Activated CD4-positive, alpha-beta T cell treated with anti-CD3 and anti-CD28 coated beads for 48 hours (primary cell): ENCODE data around the gene EPHA8.

Source experiments
- DNase-seq: peaks from one replicate; pipeline ENCODE4 v3.0.0-alpha.2; 2020

Gene EPHA8

DNA sequence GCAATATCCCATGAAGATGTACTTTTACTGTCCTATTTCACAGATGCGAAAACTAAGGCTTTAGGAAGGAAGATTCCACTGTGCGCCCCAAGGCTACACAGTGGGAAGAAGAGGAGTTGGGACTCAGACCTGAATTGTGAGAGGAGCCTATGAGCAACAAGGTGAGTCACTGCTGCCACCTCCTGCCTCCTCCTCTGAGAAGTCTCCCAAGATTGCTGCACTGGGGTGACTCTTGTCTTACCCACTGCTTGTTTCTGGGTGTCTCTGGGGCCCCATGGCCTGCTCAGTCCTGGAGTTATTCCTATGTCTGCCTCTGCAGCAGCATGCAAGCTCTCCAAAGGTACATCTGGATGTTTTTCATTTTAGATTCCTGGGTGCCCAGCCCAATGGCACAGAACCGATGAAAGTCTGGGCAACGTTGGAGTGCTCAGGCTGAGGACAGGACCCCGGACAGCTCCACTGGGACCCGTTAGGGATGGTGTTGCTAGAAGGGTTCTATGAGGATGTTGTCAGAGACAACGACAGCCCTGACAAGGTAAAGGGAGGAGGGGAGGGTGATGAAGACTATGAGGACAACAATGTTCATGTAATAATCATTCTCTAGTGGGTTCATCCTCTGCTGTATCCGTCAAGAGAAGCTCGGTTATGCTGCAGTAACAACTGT lies 62.1 kb downstream of the EPHA8 start:
- DNase-seq = peak; percentile 8

DNA sequence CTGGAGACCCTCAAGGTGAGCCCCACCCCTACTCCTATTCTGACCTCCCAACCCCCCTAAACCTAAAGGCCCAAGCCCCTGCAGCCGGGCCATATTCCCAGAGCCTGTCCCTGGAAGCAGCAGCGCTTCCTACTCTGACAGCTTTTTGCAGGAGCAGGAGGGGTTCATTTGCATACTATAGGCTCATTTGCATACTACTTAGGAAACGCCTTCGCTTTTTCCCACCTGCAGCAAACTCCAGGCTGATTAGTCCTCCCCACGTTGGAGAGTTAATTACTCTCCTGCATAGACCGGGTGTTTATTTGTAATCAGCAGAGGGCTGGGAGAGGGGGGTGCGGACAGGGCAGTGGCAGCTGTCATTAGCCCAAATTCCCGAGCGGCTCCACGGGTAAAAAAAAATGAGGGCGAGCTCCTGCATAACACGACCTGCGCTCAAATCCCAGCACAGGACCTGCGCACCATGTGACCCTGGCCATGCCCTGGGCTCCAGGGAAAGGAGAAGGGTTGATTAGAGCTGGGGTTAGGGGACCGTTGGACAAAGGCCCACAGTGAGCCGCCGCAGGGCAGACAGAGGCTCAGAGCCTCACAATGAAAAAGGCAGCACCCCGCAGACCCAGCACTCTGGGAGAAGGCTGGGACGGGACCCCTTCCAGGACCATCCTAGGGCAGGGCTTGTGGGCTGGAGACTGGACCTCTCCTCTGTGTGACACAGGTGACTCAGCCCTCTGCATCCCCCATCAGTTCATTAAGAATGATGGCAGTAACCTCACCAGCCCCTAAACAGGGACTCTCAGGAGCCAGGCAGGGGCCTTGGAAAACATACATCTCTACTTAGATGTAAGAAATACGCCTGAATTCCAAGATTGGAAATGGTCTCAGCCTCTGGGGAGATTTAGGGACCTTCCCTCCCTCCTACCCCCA lies 63.2 kb downstream of the EPHA8 start:
- DNase-seq = no peak

DNA sequence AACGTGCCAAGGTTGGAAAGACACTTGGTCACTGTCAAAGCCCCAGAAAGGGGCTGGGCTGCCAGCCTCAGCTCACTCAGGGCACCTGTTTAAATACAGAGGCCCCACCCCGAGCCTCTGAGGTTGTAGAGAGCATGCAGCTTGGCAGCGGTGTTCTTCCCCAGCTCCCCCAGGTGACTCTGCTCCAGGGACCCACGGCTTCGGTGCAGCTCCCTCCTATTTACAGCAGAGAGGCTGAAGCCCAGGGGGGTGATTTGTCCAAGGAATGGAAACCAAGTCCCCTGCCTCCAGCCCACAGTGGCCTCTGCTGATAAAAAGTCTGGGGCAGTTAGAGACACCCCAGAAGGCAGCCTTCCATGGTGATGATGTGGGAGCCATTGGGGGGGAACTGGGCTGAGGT lies 64.0 kb downstream of the EPHA8 start:
- no peak for DNase-seq

DNA sequence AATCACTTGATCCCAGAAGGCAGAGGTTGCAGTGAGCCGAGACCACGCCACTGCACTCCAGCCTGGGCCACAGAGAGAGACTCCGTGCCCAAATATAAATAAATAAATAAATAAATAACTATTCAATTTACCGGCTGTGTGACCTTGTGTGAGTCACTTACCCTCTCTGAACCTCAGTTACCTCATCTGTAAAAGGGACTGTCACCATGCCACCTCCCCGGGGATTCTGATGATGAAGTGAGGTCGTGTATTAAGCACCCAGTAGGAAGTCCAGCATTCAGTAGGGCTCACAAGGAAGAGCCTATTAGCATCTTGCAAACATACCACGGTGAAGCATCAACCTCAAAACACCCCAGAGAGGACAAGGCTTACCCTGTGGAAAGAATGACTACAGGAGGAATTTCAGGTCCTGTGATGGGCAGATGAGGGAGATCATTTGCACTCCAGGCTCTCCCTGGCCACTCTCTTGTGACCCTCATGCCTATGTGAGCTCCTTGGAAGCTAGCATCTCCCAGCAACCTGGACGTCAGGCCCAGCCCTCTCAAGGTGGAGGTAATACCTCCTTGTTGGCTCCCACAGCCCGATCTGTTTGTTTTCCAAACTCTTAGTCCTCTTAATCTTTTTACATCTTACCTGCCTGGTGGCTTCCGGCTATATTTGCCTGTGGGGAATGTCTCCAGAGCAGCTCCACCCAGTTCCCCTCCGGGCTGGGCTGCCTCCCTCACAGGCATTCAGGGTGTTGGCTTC lies 65.6 kb downstream of the EPHA8 start:
- no peak for DNase-seq

DNA sequence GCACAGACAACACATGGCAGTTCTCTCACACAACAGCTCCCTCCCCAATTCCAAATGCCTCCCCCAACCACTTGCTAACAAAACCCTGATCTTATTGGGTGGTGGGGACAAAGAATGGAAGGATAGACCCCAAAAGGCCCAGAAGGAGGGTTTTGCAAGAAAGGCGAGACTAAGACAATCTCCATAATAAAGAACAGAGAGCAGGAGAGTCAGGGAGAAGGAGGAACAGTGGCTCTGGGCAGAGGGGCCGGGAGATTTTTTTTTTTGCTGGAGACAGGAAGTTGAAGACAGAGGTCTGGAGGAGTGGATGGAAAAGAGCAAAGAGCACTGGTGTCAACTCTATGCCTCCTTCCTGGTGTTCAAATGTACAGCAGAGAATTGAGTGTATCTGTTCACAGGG lies 66.6 kb downstream of the EPHA8 start:
- DNase-seq = no peak

DNA sequence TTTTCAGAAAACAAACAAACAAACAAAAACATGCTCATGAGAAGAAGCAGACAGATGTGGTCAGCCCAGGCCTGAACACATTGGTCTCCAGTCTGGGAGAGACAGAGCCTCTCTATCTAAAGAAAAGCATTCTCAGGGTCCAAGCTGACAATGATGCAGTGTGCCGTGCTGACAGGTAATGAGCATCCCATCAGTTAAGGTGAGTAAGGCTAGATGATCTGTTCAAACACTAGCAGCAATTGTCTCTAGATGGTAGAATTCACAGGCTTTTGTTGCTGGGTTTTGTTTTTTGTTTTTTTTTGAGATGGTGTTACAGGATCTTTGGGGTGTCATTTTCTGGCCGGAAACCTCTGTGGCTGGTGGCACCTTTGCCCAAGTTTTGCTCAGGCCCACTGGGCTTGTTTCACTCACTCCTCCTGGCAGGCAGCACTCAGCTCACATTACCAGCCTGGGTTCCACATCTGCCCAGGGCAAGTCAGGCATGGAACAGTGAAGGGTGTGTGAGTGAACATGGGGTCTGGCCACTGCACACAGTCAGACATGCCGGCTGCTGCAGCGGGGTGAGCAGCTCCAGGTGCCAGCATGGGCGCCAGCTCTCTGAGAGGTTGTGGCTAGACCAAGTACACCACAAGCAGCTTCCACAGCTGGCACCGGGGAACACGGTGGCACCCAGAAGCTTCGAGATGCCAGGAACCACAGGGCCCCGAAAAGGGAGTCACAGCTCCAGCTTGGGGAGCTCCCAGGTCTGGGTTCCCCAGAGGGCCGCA lies 70.6 kb downstream of the EPHA8 start:
- no peak for DNase-seq

DNA sequence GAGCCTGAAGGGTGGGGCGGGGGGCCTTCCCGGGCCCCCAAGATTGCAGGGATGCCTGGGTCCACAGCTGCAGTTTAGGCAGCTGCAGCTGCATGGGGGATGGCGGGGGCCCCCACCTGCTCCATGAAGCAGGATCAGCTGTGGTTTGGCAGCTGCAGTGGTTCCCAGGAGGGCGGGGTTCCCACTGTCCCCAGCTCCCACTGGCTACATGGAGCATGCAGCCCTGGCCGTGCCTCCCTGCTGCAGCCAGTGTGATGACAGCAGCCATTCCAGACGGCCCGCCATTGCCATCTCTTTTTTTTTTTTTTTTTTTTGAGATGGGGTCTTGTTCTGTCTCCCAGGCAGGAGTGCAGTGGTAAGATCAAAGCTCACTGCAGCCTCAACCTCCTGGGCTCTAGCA lies 72.1 kb downstream of the EPHA8 start:
- DNase-seq = no peak

DNA sequence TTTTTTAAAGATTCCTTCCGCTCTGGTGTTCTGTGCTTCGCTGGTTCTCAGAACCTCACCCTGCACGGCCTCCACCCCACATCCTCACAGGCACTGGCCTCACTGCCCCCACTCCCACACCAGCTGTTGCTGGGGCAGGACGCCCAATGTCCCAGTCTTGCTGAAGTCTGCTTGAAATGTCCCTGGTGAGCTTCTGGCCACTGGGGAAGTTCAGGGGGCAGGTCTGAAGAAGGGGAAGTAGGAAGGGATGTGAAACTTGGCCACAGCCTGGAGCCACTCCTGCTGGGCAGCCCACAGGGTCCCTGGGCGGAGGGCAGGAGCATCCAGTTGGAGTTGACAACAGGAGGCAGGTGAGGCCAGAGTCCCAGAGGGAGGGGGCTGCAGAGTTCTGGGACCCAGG lies 73.1 kb downstream of the EPHA8 start, which contains the start of gene C1QA:
TSS of gene C1QA (plus strand) at position 276 of the 400 bp plus-strand sequence. CDS start 989 bp downstream, outside the sequence.
- DNase-seq = no peak

DNA sequence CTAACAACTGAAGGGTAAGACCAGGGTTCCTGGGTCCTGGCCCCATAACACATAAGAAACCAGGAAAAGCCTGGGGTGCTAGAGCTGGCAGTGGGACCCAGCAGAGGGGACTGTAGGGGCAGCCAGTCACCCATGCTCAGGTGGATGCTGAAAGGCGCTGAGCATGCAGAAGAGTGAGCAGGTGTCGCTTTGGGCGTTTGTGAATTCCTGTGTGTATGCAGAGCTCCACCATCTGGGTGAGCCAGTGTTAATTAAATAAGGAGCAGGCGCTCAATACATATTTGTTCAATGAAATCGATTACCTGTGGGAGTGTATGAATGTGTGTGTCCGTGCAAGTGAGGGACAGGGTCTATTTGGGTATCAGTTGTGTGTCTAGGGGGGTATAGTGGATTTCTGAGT lies 73.6 kb downstream of the EPHA8 start:
- DNase-seq = no peak

DNA sequence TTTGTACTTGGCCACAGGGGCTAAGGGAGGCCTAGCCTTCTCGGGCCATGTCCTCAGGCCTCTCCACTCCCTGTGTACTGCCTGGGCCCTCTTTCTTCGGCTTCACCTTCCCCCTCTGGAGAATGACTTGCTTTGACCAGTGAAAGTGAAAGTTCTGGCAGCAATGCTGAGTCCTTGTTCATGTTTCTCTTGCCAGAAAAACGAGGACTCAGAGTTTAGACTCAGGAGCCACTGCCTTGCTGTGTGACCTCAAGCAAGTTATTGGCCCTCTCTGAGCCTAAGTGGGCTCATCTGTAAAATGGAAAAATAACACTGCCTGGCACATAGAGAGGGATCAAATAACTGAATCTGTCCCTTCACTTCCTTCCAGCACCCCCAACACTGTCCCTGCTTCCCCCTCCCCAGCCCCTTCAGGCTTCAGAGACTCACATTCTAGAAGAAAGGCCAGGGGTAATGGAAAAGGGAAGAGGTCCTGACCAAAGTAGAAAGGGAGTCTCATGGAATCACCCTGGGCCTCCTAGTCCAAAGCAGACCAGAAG lies 74.7 kb downstream of the EPHA8 start:
- DNase-seq = no peak

DNA sequence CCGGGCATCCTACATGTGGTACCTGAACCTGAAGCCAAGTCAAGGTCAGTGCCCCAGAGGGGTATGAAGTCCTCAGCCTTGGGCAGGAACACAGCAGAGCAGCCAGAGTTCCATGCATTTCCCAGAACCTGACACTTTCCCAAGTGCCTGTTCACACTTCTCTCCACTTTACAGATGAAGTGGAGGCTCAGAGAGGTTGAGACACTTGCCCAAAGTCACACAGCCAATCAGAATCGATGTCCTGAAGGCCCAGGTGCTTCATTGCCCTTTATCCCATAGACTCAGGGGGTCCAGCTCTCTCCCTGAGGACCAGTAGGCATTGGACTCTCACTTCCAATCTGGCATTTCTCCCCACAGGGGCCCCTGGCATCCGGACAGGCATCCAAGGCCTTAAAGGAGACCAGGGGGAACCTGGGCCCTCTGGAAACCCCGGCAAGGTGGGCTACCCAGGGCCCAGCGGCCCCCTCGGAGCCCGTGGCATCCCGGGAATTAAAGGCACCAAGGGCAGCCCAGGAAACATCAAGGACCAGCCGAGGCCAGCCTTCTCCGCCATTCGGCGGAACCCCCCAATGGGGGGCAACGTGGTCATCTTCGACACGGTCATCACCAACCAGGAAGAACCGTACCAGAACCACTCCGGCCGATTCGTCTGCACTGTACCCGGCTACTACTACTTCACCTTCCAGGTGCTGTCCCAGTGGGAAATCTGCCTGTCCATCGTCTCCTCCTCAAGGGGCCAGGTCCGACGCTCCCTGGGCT lies 75.4 kb downstream of the EPHA8 start:
- DNase-seq = no peak

DNA sequence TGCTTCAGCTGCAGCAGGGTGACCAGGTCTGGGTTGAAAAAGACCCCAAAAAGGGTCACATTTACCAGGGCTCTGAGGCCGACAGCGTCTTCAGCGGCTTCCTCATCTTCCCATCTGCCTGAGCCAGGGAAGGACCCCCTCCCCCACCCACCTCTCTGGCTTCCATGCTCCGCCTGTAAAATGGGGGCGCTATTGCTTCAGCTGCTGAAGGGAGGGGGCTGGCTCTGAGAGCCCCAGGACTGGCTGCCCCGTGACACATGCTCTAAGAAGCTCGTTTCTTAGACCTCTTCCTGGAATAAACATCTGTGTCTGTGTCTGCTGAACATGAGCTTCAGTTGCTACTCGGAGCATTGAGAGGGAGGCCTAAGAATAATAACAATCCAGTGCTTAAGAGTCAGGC lies 76.0 kb downstream of the EPHA8 start:
- DNase-seq = no peak

DNA sequence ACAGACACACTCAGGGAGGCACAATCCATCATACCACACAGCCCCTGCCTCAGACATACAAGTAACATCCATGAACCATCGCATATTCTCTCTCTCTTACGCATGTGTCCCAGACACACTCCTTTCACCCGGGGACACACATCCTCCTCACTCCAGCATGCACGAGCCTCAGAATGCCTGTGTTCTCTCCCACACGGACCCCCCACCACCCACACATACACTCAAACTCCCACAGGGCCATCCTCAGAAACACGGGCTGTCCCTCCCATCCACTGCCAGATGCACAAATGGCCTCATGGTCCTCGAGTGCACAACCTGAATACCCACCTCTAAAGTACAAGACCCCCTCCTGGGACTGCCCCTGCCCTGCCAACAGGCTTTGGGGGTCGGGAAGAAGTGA lies 78.0 kb downstream of the EPHA8 start:
- DNase-seq = no peak

DNA sequence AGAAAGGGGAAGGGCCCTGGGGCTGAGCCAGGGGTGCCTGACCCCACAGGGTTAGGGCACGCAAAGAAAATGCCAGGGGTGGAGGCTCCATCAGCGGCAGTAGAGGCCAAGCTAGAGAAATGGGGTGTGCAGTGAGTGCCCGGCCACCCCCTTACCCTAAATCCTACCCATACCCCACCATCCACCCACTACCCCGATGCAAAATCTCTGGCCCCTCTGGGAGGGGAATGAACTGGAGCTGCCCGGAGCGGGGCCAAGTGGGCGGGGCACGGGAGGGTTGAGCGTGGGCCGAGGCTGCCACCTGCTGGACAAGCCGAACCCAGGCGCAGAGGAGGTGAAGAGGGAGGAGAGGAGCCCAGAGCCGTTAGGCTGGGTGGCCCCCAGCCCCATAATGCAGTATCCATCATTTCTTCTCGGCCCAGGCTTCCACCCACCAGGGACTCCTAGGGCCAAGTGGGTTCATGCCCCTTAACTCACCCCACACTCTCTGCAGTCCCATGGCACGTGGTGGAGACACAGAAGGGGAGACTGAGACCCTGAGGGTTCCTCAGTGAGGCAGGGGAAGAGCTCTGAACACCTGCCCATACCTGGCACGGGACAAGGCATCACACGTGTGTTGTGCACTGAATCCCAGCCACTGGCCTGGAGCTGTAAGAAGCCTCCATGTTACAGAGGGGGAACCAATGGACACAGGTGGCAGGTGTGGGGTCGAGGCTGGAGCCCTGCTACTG lies 78.8 kb downstream of the EPHA8 start:
- DNase-seq = peak; percentile 83

DNA sequence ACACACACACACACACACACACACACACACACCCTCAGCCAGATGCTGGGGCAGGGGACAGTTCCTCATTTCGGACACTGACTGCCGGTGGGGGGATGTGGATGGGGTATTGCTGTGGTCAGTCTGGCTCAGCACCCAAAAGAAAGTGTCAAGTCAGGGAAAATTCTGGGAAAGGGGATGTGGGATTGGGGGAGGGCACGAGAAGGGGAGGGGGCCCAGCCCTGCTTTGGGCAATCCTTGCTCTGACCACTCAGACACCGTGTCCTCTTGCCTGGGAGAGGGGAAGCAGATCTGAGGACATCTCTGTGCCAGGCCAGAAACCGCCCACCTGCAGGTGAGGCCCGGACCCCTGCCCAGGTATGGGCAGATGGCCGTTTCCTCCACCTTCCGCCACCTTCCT lies 80.1 kb downstream of the EPHA8 start, which contains the start of gene C1QC:
TSS of gene C1QC (plus strand) at position 253 of the 400 bp plus-strand sequence. CDS start 391 bp downstream, outside the sequence.
- no peak for DNase-seq

DNA sequence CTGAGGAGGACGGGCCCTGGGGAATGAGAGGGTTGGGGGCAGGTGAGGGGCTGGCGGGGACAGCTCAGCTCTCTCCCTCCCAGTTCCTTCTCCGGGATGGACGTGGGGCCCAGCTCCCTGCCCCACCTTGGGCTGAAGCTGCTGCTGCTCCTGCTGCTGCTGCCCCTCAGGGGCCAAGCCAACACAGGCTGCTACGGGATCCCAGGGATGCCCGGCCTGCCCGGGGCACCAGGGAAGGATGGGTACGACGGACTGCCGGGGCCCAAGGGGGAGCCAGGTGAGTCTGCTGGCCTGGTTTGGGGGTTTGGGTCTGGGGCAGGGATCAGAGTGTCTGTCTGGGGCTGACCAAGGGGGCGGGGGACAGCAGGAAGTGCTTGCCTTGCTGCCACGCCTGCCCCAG lies 80.6 kb downstream of the EPHA8 start:
- DNase-seq = no peak

DNA sequence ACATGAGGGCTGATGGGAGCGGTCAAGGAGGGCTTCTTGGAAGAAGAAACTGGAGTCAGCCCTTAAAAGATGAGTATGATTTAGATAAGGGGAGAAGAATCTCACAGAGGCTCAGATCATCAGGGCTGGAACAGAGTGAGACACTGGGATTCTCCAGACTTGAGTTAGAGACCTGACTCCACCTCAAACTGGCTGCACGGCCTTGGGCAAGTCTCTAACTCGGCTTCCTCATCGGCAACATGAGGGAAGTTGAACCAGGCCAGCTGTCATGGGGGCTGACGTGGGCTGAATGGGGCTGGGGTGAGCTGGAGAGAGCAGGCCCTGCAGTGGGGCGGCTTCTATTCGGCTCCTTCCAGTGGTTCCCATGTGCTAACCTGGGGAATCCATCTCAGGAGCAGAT lies 82.6 kb downstream of the EPHA8 start:
- no peak for DNase-seq

DNA sequence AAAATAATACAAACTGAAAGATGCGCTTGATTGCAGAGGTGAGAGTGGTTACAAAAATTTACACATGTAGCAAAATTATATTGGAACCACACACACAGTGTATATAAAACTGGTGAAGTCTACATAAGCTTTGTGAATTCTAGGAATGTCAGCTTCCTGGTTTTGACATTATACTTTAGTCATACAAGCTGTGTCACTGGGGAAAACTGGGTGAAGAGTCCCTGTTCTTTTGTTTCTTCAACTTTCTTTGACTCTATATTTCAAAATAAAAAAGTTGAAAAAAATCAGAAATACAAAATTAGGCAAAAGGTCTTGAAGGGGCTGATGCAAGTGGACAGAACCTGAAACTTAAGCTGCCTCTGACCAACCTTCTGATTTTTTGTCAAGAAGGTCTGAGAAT lies 83.1 kb downstream of the EPHA8 start:
- no peak for DNase-seq

DNA sequence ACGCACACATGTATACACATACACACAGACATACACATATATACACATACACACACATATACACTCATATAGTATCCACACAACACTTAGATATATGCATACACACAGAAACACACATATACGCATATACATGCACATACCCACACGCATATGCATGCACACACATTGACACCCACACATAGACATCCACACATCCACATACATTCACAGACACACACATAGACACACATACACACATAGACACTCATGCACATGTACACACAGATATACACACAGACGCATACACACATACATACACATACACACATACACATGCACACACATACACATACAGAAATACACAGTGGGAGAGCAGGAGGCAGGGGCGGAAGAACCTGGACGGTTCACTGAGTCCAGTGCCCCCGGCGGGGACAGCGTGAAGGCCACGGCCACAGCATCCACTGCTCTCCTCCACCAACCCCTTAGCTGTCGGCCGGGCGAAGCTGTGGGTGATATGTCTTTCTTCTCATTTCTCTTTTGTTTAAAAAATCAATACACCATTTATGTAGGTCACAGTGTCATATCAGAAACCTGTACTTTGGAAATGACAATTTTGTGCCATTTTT lies 86.9 kb downstream of the EPHA8 start:
- DNase-seq = no peak
